ENCODE data around the gene NRG2.

Gene NRG2

GRCh38 chr5:139808481-139809330 lies 234.4 kb downstream of the NRG2 start:
- Histone ChIP-seq H3K4me3 (ENCODE audit: low read length) (no peak overlapping the region), H3K4me1 (ENCODE audit: control insufficient read depth, insufficient read depth, low read length) (no peaks in the 10 kb centered on the region), H3K27me3 (ENCODE audit: control insufficient read depth, insufficient read depth, low read length) (peaks cover 2% of the 10 kb centered on the region), H3K27ac (ENCODE audit: low read depth, low read length) (no peak overlapping the region), H3K36me3 (ENCODE audit: control insufficient read depth, insufficient read depth, low read length) (no peaks in the 10 kb centered on the region), H3K9ac (ENCODE audit: low read length) (no peak overlapping the region)

GRCh38 chr5:139807647-139808030 lies 235.5 kb downstream of the NRG2 start:
- Histone ChIP-seq H3K4me1 (ENCODE audit: control insufficient read depth, insufficient read depth, low read length) (no peaks in the 10 kb centered on the region), H3K4me3 (ENCODE audit: low read length) (no peak overlapping the region), H3K9ac (ENCODE audit: low read length) (no peak overlapping the region), H3K27me3 (ENCODE audit: control insufficient read depth, insufficient read depth, low read length) (peaks cover 2% of the 10 kb centered on the region), H3K36me3 (ENCODE audit: control insufficient read depth, insufficient read depth, low read length) (no peaks in the 10 kb centered on the region), H3K27ac (ENCODE audit: low read depth, low read length) (no peak overlapping the region)

- H3K9ac ChIP-seq (ENCODE audit: low read length) = no peak overlapping the region
- H3K27ac ChIP-seq (ENCODE audit: low read depth, low read length) = no peak overlapping the region
- no peaks in the 10 kb centered on the region for H3K36me3 ChIP-seq (ENCODE audit: control insufficient read depth, insufficient read depth, low read length)
- no peaks in the 10 kb centered on the region for H3K27me3 ChIP-seq (ENCODE audit: control insufficient read depth, insufficient read depth, low read length)
- no peaks in the 10 kb centered on the region for H3K4me1 ChIP-seq (ENCODE audit: control insufficient read depth, insufficient read depth, low read length)
- no peak overlapping the region for H3K4me3 ChIP-seq (ENCODE audit: low read length)
Measured at GRCh38 chr5:139806726-139807646, 236.1 kb downstream of the NRG2 start.

- Histone ChIP-seq H3K27ac (ENCODE audit: low read depth, low read length) (no peak overlapping the region), H3K4me1 (ENCODE audit: control insufficient read depth, insufficient read depth, low read length) (no peaks in the 10 kb centered on the region), H3K9ac (ENCODE audit: low read length) (no peak overlapping the region)
Measured at GRCh38 chr5:139806111-139806510, 237.0 kb downstream of the NRG2 start.

DNA sequence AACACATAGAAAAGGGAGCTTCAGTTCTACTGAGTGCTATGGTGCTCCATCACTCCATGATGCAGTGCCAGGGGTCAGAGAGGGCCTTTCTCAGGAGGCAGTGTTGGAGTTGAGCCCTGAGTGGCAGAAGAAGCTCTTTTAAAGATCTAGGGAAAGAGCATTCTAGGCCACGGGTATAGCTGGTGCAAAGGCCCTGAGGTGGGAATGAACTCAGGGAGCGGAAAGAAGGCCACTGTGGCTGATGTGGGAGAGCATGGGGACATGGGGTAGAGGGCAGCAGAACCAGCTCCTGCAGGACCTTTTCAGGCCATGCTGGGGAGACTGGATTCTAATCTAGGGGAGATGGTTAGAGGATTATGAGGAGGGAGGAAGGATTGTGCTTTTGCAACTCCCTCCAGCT lies 237.6 kb downstream of the NRG2 start:
- Histone ChIP-seq H3K4me1 (ENCODE audit: control insufficient read depth, insufficient read depth, low read length) (no peaks in the 10 kb centered on the region), H3K27ac (ENCODE audit: low read depth, low read length) (no peak overlapping the region), H3K9ac (ENCODE audit: low read length) (no peak overlapping the region), H3K4me3 (ENCODE audit: low read length) (no peak overlapping the region), H3K36me3 (ENCODE audit: control insufficient read depth, insufficient read depth, low read length) (no peaks in the 10 kb centered on the region), H3K27me3 (ENCODE audit: control insufficient read depth, insufficient read depth, low read length) (no peaks in the 10 kb centered on the region)

More at GRCh38 chr5:139806111-139806510, 237.0 kb downstream of the NRG2 start:
- Histone ChIP-seq H3K27me3 (ENCODE audit: control insufficient read depth, insufficient read depth, low read length) (no peaks in the 10 kb centered on the region), H3K36me3 (ENCODE audit: control insufficient read depth, insufficient read depth, low read length) (no peaks in the 10 kb centered on the region), H3K4me3 (ENCODE audit: low read length) (no peak overlapping the region)

DNA sequence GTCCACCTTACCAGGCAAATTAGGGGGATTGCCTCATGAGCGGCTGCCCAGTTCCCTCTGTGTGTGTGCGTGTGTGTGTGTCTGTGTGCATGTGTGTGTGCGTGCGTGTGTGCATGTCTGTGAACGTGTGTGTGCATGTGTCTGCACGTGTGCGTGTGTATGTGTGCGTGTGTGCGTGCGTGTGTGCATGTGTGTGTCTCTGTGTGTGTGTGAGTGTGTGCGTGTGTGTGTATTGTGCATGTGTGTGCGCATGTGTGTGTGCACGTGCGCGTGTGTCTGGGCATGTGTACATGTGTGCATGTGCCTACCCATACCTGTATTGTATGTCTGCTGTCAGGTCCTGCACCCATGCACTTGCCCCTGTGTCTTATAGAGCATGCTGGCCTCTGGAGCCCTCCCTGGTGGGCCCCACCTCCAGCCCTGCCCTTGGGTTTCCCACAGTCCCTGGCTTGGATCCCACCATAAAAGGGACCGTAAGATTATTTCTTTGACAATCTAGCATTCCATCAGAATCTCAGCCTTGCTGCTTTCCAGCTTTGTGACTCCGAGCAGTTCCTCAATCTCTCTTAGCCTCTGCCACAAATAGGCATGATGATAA lies 238.2 kb downstream of the NRG2 start:
- no peak overlapping the region for H3K9ac ChIP-seq (ENCODE audit: low read length)
- H3K4me3 ChIP-seq (ENCODE audit: low read length) = no peak overlapping the region
- peaks cover 2% of the 10 kb centered on the region for H3K27me3 ChIP-seq (ENCODE audit: control insufficient read depth, insufficient read depth, low read length)
- no peak overlapping the region for H3K27ac ChIP-seq (ENCODE audit: low read depth, low read length)
- no peaks in the 10 kb centered on the region for H3K4me1 ChIP-seq (ENCODE audit: control insufficient read depth, insufficient read depth, low read length)
- no peaks in the 10 kb centered on the region for H3K36me3 ChIP-seq (ENCODE audit: control insufficient read depth, insufficient read depth, low read length)

DNA sequence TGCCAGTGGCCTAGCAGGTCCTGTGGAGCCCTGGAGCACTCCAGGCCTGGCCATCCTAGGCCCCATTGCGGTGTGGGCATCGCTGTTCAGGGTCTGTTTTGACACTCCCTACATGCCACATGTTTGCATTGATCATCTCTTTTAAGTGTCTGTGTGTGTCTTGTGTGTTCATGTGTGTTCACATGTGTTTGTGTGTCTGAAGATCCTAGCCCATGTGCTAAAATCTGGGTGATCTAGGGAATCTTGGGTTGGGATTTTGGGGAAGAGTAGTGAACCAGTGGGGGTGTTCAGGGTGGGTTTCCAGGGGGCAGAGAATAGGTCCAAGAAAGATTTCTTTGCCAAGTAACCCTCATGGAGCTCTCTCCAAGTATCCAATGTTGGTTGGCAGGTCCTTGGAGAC lies 239.1 kb downstream of the NRG2 start:
- Histone ChIP-seq H3K9ac (ENCODE audit: low read length) (no peak overlapping the region), H3K27me3 (ENCODE audit: control insufficient read depth, insufficient read depth, low read length) (peaks cover 8% of the 10 kb centered on the region), H3K4me3 (ENCODE audit: low read length) (no peak overlapping the region), H3K27ac (ENCODE audit: low read depth, low read length) (no peak overlapping the region), H3K36me3 (ENCODE audit: control insufficient read depth, insufficient read depth, low read length) (no peaks in the 10 kb centered on the region), H3K4me1 (ENCODE audit: control insufficient read depth, insufficient read depth, low read length) (no peaks in the 10 kb centered on the region)

DNA sequence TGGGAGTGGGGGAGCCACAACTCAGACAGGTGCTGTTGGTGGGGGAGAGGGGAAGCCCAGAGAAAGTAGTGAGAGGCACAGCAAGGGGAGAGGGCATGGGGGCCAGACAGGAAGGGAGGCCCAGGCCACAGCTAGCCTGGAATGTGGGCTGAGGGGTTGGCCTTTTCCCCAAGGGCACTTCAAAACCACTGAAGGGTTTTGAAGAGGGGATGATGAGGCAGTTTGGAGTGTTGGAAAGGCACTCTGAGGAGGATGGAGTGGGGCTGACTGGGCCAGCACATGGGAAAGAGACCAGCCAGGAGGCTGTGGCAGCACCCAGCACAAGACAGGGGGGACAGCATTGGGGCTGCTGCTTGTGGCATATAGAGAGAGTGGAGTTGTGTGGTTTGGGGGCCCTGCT lies 243.7 kb downstream of the NRG2 start:
- Histone ChIP-seq H3K27ac (ENCODE audit: low read depth, low read length) (no peak overlapping the region), H3K9ac (ENCODE audit: low read length) (no peak overlapping the region), H3K27me3 (ENCODE audit: control insufficient read depth, insufficient read depth, low read length) (peaks cover 23% of the 10 kb centered on the region), H3K4me3 (ENCODE audit: low read length) (no peak overlapping the region), H3K36me3 (ENCODE audit: control insufficient read depth, insufficient read depth, low read length) (no peaks in the 10 kb centered on the region), H3K4me1 (ENCODE audit: control insufficient read depth, insufficient read depth, low read length) (no peaks in the 10 kb centered on the region)

GRCh38 chr5:139798883-139799282 lies 244.2 kb downstream of the NRG2 start:
- H3K4me1 ChIP-seq (ENCODE audit: control insufficient read depth, insufficient read depth, low read length) = no peaks in the 10 kb centered on the region
- H3K36me3 ChIP-seq (ENCODE audit: control insufficient read depth, insufficient read depth, low read length) = no peaks in the 10 kb centered on the region
- H3K4me3 ChIP-seq (ENCODE audit: low read length) = no peak overlapping the region
- no peak overlapping the region for H3K9ac ChIP-seq (ENCODE audit: low read length)
- H3K27me3 ChIP-seq (ENCODE audit: control insufficient read depth, insufficient read depth, low read length) = peaks cover 23% of the 10 kb centered on the region
- no peak overlapping the region for H3K27ac ChIP-seq (ENCODE audit: low read depth, low read length)

DNA sequence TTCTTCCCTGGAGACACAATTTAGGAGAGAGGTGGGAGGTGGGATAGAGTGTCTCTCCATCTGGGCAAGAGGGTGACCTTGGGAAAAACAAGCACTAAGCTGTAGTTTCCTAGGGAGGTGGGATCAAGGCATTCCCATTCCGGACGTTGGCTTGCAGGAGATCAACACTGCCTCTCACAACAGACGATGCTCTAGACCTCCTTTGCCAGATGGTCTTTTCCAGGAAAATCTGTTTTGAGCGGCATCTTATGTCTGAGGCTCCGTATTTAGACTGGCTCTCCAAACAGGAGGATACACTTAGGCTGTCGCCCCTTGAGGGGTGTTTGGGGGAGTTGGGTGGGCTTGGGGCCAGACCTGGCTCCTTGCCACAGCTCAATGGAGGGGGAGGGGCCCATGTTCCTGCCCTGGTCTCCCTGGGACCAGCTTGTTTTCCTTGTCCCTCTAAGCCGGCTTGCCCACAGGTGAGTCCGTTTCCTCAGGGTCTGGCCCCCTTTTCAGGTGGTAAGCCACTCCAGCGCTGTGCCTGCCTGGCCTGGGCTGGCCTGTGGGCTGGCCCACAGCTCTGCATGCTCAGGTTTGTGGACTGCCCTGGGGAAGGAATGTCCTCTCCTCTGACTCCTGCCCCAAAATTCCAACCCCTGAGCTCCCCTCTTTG lies 245.1 kb downstream of the NRG2 start:
- no peak overlapping the region for H3K9ac ChIP-seq (ENCODE audit: low read length)
- H3K4me3 ChIP-seq (ENCODE audit: low read length) = no peak overlapping the region
- H3K27ac ChIP-seq (ENCODE audit: low read depth, low read length) = no peak overlapping the region
- no peaks in the 10 kb centered on the region for H3K4me1 ChIP-seq (ENCODE audit: control insufficient read depth, insufficient read depth, low read length)
- H3K36me3 ChIP-seq (ENCODE audit: control insufficient read depth, insufficient read depth, low read length) = no peaks in the 10 kb centered on the region
- H3K27me3 ChIP-seq (ENCODE audit: control insufficient read depth, insufficient read depth, low read length) = peaks cover 23% of the 10 kb centered on the region

DNA sequence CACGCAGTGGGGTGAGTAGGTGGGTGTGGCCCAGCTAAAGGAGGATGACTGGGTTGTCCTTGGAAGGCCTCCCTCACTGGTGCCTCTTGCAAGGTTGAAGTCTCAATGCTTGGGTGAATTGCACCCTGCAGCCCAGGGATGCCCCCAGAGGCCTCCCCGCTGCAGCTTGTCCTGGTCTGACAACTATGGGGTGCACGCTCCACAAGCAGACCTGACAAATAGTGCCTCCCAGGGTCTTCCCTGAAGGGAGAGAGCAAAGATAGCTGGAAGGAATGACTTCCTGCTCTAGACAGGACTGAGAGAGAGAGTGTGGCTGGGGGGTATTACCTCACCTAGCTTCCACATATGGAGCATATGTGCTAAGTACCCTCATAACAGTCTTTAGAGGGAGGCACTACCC lies 245.8 kb downstream of the NRG2 start:
- Histone ChIP-seq H3K27ac (ENCODE audit: low read depth, low read length) (no peak overlapping the region), H3K4me3 (ENCODE audit: low read length) (no peak overlapping the region), H3K36me3 (ENCODE audit: control insufficient read depth, insufficient read depth, low read length) (no peaks in the 10 kb centered on the region), H3K27me3 (ENCODE audit: control insufficient read depth, insufficient read depth, low read length) (peaks cover 23% of the 10 kb centered on the region), H3K9ac (ENCODE audit: low read length) (no peak overlapping the region), H3K4me1 (ENCODE audit: control insufficient read depth, insufficient read depth, low read length) (no peaks in the 10 kb centered on the region)

Data from rectal smooth muscle tissue (tissue), 1 donor.